ENCODE measurements around the gene C22orf23.
A peak's percentile ranks its signal among the peaks of the same experiment; 100 is the strongest.
"Not testable (repeated sequence)": the region's sequence is repeated elsewhere in the genome, so short reads cannot be mapped to it uniquely, and the experiment has no call there.

The C22orf23 gene

GRCh38 chr22:37951305-37951704 is 2.1 kb downstream of the C22orf23 start:
- DNase-seq, result no peak

- not testable (repeated sequence) for DNase-seq
Observed at GRCh38 chr22:37947142-37947795, 6.1 kb downstream of the C22orf23 start.

- not testable (repeated sequence) for DNase-seq
Observed at GRCh38 chr22:37944423-37944822, 9.0 kb downstream of the C22orf23 start.

- no peak for DNase-seq
Observed at GRCh38 chr22:37943825-37944198, 9.6 kb downstream of the C22orf23 start.

GRCh38 chr22:37943136-37943824 is 10.1 kb downstream of the C22orf23 start:
- no peak for DNase-seq

GRCh38 chr22:37942133-37942532 is 11.3 kb downstream of the C22orf23 start:
- no peak for DNase-seq

- DNase-seq, result no peak
Observed at GRCh38 chr22:37940698-37941376, 12.6 kb downstream of the C22orf23 start.

- peak; percentile 77 for DNase-seq
Observed at GRCh38 chr22:37933711-37934376, 19.6 kb downstream of the C22orf23 start.

GRCh38 chr22:37932821-37933578 is 20.4 kb downstream of the C22orf23 start:
- DNase-seq, result no peak

- DNase-seq, result no peak
Observed at GRCh38 chr22:37932401-37932800, 21.0 kb downstream of the C22orf23 start.

- DNase-seq, result no peak
Observed at GRCh38 chr22:37931893-37932389, 21.5 kb downstream of the C22orf23 start.

GRCh38 chr22:37930952-37931440 is 22.4 kb downstream of the C22orf23 start:
- no peak for DNase-seq

GRCh38 chr22:37930270-37930951 is 23.0 kb downstream of the C22orf23 start:
- DNase-seq, result peak; percentile 16

- no peak for DNase-seq
Observed at GRCh38 chr22:37929390-37929789, 24.0 kb downstream of the C22orf23 start.

GRCh38 chr22:37927637-37927936 is 25.8 kb downstream of the C22orf23 start:
- DNase-seq, result no peak

- DNase-seq, result no peak
Observed at GRCh38 chr22:37926771-37927636, 26.4 kb downstream of the C22orf23 start.

GRCh38 chr22:37926358-37926757 is 27.0 kb downstream of the C22orf23 start:
- DNase-seq, result no peak

GRCh38 chr22:37925767-37926166 is 27.6 kb downstream of the C22orf23 start:
- DNase-seq, result no peak

- DNase-seq, result no peak
Observed at GRCh38 chr22:37925330-37925729, 28.1 kb downstream of the C22orf23 start.

- no peak for DNase-seq
Observed at GRCh38 chr22:37924386-37925065, 28.9 kb downstream of the C22orf23 start.
